22Rv1 (cell line): ENCODE data around the gene PXT1.

ENCODE experiments used
- H3K27ac ChIP-seq: fragments of 450-650 bp; 2 replicates; pipeline ENCODE4 v1.5.1; 2017
- ZFX ChIP-seq: fragments of 450-650 bp; IDR thresholded peaks from 2 replicates; pipeline ENCODE4 v1.6.1; 2017; ENCODE audit warnings: antibody characterized with exemption, borderline replicate concordance
- TF ChIP-seq, protein P1 (sequence below): fragments of 450-650 bp; IDR thresholded peaks from 2 replicates; pipeline ENCODE4 v1.5.1; 2017; ENCODE audit warnings: mild to moderate bottlenecking

PXT1 gene

DNA sequence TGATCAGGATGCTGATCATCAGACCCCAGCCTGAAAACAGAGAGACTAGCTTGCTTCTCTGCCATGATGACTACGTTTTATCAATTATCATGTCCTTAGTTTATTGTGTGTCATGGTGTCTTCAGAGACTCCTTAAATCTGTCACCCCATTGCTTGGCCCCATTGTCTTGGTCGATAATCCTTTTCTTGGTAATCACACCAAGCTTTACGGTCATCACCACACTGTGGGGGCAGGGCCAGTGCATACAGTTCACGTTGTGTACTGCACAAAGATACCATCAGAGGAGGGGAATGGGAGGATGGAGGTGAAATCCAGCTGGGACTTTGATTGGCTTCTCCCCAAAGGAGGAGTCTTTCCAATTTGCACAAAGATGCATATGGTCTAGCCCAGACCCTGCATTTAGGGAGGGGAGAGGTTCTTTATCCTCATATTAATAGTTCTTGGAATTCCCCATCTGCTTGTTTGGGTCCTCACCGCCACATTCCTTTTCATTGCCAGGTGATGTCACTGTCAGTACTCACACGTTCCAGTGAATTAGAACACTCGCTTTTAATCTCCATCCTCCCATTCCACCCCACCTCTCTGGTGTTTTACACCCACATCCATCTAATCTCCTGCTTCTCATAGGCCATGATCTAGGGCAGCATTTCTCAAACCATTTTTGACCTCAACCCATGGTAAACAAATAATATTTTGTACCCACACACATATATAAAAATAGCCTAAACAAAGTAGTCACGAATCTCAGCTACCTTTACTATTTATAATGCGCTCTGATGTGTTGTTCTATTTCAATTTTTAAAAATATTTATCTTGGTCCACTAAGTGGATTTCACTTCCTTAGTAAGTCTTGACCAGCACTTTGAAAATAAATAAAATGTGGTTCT, 60.9 kb downstream of the PXT1 start:
- TF ChIP-seq, protein P1, sequence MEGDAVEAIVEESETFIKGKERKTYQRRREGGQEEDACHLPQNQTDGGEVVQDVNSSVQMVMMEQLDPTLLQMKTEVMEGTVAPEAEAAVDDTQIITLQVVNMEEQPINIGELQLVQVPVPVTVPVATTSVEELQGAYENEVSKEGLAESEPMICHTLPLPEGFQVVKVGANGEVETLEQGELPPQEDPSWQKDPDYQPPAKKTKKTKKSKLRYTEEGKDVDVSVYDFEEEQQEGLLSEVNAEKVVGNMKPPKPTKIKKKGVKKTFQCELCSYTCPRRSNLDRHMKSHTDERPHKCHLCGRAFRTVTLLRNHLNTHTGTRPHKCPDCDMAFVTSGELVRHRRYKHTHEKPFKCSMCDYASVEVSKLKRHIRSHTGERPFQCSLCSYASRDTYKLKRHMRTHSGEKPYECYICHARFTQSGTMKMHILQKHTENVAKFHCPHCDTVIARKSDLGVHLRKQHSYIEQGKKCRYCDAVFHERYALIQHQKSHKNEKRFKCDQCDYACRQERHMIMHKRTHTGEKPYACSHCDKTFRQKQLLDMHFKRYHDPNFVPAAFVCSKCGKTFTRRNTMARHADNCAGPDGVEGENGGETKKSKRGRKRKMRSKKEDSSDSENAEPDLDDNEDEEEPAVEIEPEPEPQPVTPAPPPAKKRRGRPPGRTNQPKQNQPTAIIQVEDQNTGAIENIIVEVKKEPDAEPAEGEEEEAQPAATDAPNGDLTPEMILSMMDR = no peak
- TF ChIP-seq ZFX = no peak
- no peak overlapping the region for H3K27ac ChIP-seq

DNA sequence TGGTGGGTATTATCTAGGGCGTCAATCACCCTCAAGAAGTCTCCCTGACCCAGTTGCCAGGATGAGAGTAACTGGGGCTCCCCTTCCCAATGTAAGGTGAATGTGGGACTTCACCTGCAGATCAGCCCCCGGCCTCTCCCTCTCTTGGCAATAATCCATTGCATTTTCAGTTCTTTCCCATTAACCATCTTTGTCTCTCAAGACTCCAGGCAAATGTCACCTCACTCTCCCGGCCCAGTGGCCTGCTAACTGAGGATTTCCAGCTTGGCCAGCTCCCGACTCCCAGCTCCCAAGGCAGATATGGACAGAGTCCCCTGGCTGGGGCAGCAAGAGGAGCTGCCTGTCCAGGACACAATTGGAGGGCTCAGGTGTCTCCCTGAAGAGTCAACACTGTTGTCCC, 62.5 kb downstream of the PXT1 start:
- TF ChIP-seq, protein P1 = no peak
- no peak for TF ChIP-seq ZFX
- H3K27ac ChIP-seq = no peak overlapping the region

DNA sequence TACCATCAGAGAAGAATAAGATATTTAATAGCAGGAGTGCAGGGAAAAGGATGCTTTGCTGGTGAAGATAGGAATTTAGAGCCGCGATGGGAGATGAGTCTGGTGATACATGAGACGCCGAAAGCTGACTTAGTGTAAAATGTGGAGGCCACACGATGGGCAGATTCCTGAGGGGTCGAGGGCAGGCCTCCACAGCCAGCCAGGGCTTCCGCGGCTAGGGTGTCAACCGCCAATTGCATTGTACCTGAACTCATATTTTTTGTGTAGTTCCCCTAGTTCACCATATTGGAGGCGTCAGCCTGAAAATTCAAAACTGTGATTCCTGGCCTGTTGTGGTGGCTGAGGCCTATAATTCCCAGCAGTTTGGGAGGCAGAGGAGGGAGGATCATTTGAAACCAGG, 63.7 kb downstream of the PXT1 start:
- TF ChIP-seq, protein P1 = no peak
- TF ChIP-seq ZFX = no peak
- H3K27ac ChIP-seq = no peak overlapping the region

DNA sequence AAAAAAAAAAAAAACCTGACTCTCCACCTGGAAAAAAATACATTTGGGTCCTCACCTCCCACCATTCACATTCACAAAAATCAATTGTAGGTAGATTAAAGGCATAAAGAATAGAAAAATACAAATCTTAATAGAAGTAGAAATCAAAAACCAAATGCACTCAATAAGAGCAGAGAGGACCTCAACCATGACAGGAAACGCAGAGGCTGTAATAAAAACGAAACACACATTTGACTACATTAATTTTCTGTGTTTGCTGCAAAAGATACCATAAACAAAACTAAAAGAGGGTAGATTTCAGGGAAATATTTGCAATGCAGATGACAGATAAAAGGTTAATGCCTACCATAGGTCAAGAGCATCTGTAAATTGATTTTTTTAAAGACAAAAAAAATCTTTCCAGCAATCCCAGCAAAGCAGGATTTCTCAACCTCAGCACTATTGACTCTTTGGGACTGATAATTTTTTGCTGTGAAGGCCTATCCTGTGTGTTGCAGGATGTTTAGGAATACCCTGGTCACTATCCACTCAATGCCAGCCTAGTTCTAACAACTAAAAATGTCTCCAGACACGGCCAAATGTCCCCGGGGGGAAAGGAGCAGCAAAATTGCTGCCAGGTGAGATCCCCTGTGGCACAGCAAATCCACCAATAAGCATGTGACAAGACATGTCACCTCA, 64.3 kb downstream of the PXT1 start:
- no peak for TF ChIP-seq ZFX
- TF ChIP-seq, protein P1 = no peak
- no peak overlapping the region for H3K27ac ChIP-seq

DNA sequence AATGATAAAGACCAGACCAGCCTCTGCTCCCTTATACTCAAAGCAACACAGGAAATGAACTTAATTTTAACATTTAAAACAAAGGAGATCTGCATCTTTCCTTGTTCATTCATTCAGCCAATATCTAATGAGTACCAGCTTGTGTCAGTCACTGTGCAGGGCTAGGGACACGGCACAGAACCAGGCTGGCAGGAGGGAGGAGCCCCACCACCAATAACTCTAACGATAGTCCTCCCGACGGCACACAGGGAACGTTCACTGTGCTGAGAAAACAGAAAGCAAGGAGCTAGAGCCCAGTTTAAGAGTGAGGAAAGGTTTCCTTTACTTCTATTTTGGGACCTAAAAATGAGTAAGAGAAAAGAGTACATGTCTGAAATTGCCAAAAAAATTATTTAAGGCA, 65.1 kb downstream of the PXT1 start:
- H3K27ac ChIP-seq = no peak overlapping the region
- TF ChIP-seq, protein P1 = no peak
- no peak for TF ChIP-seq ZFX

DNA sequence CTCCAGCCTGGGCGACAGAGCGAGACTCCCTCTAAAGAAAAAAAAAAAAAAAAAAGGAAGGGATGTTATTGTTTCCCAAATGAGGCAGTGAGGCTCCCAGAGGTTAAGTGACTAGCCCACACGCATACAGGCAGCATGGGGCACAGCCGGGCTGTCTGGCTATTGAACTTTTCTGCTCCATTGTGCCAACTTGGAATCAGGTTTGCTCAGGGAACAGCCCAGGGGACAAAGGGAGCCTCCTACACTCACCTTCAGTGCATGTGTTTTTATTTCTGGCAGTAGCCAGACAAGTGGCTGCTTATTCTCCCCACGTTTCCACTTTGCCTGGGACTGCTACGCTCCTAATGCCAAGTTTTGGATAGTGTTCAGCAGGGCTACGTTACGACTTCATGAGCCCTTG, 65.9 kb downstream of the PXT1 start:
- no peak overlapping the region for H3K27ac ChIP-seq
- TF ChIP-seq, protein P1 = no peak
- TF ChIP-seq ZFX = no peak

DNA sequence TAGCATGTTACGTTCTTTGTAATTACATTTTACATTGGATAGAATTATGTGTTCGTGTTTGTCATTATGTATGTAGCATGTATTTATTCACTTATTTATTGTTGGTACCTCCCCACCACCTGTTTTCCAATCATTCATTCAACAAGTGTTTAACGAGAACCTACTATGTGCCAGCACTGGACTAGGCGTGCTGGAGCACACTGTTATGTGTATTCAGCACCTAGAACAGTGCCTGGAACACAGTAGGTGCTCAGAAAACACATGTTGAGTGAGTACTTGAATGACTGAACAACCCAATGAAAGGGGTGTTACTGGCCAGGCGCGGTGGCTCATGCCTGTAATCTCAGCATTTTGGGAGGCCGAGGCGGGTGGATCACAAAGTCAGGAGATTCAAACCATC, 66.5 kb downstream of the PXT1 start:
- TF ChIP-seq ZFX = no peak
- TF ChIP-seq, protein P1 = no peak
- no peak overlapping the region for H3K27ac ChIP-seq
